Measurements from ENCODE around the gene EFHD2.
"Not testable (repeated sequence)": the region's sequence is repeated elsewhere in the genome, so short reads cannot be mapped to it uniquely, and the experiment has no call there.

Gene EFHD2

DNA sequence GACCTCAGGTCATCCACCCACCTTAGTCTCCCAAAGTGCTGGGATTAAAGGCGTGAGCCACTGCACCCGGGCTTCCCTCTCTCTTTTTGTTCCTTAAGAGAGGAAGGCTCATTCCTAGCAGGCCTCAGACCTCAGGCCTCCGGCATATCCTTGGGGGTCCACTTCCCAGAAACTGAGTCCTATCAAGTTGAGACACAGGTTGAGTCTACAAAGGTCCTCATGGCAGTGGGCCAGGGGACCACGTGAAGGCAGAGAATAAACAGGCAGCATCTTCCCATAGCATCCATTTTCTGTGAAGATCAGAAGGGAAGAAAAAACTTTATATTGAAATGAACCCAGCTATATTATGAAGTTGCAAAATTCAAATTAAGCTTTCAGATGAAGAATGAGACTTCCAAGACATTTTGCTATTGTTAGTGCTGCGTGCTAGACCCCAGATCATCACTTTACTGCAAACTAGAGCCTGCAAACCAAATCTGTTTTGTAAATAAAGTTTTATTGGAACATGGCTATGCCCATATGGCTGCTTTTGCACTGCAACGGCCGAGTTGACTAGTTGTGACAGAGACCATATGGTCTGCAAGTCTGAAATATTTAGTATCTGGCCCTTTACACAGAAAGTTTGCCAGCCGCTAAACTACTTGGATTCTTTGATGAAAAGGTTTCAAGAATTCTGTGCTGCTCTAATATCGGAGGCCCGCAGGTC lies 43.3 kb downstream of the EFHD2 start:
- no peak for DNase-seq (ENCODE audit: low spot score)

- no peak for DNase-seq (ENCODE audit: low spot score)
Observed at GRCh38 chr1:15453734-15454133, 44.0 kb downstream of the EFHD2 start.

DNA sequence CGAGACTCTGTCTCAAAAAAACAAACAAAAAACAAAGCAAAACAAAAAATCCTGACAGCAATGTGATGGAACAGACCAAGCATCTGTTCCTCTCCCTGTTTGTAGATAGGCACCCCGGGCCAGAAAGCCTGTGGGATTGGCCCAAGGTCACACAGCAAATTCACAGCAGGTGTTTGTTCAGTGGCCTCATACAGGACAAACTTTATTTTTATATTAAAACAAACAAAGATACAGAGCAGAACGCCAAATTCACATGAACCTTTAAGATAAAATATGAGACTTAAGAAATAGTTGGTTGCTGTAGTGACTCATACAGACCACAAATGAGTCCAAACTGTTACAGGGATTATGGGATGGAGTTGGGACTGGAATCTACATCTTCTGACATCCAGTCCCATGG lies 44.6 kb downstream of the EFHD2 start:
- DNase-seq (ENCODE audit: low spot score), result peak; percentile 23

DNA sequence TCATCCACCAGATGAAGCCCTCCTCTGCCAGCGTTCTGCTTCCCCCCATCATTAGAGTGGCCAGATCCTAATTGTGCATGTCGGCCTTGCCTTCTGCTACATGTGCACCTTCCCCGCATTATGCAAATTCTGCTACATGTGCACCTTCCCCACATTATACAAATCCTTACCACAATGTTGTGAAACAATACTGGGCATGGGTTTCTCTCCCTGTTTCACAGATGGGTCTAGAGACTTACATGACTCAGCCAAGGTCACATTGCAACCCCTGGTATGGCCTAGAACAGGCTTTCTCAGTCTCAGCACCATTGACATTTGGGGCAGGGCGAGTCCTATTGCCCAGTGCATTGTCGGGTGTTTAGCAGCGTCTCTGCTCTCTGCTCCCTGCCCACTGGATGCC lies 45.8 kb downstream of the EFHD2 start:
- no peak for DNase-seq (ENCODE audit: low spot score)

GRCh38 chr1:15456313-15456954 lies 46.7 kb downstream of the EFHD2 start, which contains the start of gene CELA2A:
TSS of gene CELA2A (plus strand) at chr1:15456732. CDS start at chr1:15456754, 22 bp downstream.
- no peak for DNase-seq (ENCODE audit: low spot score)

DNA sequence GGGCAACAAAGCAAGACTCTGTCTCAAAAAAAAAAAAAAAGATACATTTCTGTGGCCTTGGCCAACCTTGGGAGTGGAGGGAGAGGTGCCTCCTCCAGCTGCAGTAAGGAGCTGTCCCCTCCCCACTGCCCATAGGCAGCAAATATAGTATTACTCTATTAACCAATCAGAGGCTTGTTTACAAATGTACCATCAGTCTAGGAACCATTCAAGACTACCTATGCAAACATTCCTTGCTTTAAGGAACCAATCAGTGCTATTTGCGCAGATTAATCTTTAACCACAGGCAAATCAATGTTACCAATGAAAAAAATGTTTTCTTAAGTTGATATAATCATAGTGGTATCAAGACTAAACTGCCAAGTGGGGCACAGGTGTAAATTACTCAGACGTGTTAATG lies 47.9 kb downstream of the EFHD2 start:
- no peak for DNase-seq (ENCODE audit: low spot score)

GRCh38 chr1:15458388-15458787 lies 48.7 kb downstream of the EFHD2 start:
- DNase-seq (ENCODE audit: low spot score), result not testable (repeated sequence)

DNA sequence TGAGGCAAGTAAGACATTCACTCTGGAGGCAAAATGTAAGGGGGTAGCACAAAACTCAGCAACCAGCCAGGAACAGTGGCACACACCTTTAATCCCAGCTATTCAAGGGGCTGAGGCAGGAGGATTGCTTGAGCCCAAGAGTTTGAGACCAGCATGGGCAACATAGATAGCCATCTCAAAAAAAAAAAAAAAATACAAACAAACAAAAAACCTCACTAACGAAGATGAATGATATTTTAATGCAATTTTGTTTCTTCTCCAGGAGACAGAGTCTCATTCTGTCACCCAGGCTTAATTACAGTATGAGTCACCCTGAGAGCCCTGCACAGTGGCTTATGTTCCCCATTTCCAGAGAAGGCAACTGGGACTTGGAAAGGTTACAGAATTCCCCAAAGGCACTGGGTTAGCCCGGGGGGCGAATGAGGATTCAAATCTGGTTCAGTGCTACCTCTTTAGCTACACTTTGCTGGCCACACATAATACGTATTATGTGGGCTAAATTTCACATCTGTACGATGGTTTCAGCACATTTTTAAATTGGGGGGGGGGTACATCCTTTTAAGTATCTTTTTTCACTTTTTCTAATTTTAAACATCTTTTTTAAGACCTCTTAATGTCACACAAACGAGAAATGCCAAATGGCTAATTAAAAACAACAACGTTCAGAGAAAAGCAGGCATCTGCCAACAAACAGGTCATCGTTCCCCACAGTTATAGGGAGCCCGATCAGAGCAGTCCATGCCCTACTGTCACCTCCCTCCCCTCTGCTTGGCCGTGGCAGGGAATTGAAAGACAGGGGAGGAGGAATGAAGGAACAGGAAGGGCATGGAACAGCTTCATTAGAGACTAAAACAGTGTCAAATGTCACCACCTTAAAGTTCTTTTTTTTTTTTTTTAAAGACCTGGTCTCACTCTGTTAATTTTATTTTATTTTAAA lies 50.4 kb downstream of the EFHD2 start:
- DNase-seq (ENCODE audit: low spot score), result peak; percentile 28

DNA sequence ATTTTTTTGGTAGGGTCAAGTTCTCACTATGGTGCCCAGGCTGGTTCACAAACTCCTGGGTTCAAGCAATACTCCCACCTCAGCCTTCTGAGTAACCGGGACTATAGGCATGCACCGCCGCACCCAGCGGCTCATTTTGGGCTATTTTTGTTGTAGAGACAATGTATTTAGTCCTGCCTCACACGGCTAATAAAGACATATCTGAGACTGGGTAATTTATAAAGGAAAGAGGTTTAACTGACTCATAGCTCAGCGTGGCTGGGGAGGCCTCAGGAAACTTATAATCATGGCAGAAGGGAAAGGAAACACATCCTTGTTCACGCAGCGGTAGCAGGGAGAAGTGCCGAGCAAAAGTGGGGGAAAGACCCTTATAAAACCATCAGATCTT lies 51.0 kb downstream of the EFHD2 start:
- DNase-seq (ENCODE audit: low spot score), result no peak

- not testable (repeated sequence) for DNase-seq (ENCODE audit: low spot score)
Observed at GRCh38 chr1:15463064-15463800, 53.5 kb downstream of the EFHD2 start.

GRCh38 chr1:15463926-15464322 lies 54.2 kb downstream of the EFHD2 start:
- not testable (repeated sequence) for DNase-seq (ENCODE audit: low spot score)

- no peak for DNase-seq (ENCODE audit: low spot score)
Observed at GRCh38 chr1:15465674-15466073, 56.0 kb downstream of the EFHD2 start.

DNA sequence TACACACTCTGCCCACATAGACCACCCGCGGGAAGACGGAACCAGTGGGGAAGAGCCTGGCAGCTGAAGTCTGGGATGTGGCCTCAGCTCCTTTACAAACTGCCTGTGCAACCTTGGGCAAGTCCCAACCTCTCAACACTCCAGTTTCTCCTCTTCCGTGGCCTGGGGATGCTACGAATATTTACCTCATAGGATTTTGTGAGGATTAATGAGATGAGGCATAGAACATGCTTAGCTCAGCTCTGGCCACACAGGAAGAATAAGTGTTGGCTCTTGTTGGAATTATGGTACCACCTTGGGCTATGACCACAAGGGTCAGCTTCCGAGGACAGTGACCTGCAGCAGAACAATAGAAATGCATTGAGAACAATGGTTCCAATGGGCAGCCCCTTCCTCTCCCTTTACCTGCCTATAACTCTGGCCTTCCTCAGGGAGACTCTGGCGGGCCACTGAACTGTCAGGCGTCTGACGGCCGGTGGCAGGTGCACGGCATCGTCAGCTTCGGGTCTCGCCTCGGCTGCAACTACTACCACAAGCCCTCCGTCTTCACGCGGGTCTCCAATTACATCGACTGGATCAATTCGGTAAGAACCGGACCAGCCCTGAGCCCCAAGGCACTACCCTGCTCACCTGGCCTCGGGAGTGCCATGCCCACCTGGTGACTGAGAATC lies 57.4 kb downstream of the EFHD2 start:
- not testable (repeated sequence) for DNase-seq (ENCODE audit: low spot score)

GRCh38 chr1:15468145-15468544 lies 58.5 kb downstream of the EFHD2 start:
- no peak for DNase-seq (ENCODE audit: low spot score)

DNA sequence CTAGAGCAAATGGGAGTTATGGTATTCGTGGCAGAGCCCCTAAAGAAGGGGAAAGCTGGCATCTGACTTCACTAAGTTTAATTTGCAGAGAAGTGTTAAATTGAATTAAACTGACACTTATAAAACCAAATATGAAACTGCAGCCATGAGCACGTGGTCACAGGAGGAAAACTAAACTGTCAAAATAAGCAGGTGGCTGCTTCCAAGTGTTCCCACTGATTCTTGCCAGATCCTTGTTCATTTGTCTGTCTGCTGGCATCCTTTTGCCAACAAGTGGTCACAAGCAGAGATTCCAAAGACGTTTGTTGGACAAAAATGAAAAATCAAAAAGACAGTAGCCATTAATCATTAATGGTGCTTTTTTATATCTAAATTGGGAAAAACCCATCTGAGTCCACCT lies 59.7 kb downstream of the EFHD2 start:
- DNase-seq (ENCODE audit: low spot score), result no peak

DNA sequence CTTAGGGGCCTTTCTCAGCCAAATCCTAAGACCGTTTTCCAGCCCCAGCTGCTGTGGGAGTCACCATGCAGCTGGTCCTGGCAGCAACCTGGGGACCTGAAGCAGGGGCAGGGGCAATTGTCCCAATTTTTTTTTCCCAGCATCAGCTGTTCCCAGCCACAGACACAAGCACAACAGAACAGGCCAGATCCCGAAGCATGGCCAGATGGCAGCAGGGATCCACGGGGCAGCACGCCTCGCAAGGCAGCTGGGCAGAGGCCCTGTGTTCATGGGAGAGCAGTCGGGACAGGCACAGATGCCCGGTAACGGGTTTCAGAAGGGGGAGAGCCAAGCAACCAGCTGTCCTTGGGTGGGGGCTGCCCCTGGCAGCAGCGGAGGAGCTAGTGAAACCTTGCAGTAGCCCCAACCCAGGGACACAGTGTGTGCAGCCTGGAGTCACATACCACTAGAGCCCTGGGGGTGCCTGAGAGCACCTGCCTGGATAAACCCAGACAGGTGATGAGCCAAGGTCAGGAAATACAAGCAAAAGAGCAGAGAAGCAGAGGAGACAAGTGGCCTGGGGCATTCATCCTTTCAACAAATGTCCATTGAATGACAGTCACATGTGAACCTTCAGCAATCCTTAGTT lies 60.2 kb downstream of the EFHD2 start:
- DNase-seq (ENCODE audit: low spot score), result not testable (repeated sequence)

DNA sequence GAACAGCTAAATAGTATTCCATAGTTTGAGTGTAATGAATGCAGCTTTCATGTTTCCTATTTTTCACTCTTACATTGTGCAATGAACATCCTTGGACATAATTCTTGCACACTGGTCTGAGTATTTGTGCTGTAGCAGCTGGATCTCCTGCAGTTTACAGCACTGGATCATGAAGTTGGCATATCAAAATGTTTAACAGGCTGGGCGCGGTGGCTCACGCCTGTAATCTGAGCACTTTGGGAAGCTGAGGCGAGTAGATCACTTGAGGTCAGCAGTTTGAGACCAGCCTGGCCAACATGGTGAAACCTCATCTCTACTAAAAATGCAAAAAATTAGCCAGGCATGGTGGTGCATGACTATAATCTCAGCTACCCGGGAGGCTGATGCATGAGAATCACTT lies 61.4 kb downstream of the EFHD2 start:
- not testable (repeated sequence) for DNase-seq (ENCODE audit: low spot score)

GRCh38 chr1:15471723-15472122 lies 62.0 kb downstream of the EFHD2 start:
- DNase-seq (ENCODE audit: low spot score), result not testable (repeated sequence)

GRCh38 chr1:15472587-15472986 lies 62.9 kb downstream of the EFHD2 start:
- DNase-seq (ENCODE audit: low spot score), result no peak

GRCh38 chr1:15475752-15476314 lies 66.1 kb downstream of the EFHD2 start, which contains the start of gene CELA2B:
TSS of gene CELA2B (plus strand) at chr1:15476104. CDS start at chr1:15476126, 22 bp downstream.
- no peak for DNase-seq (ENCODE audit: low spot score)

Measured in RKO (cell line).